ENCODE measurements around the gene IDH2. TPM values are rescaled to one million over a fixed set of nuclear protein-coding genes. Genes with fewer than 3 reads are reported as not detected.

The IDH2 gene
- total and polyA plus RNA-seq, 10 of the 15 experiments (the other 5 are each of a cell fraction or from before 2014, with no cell fraction given): 2.3 to 358 (median 242) TPM

DNA sequence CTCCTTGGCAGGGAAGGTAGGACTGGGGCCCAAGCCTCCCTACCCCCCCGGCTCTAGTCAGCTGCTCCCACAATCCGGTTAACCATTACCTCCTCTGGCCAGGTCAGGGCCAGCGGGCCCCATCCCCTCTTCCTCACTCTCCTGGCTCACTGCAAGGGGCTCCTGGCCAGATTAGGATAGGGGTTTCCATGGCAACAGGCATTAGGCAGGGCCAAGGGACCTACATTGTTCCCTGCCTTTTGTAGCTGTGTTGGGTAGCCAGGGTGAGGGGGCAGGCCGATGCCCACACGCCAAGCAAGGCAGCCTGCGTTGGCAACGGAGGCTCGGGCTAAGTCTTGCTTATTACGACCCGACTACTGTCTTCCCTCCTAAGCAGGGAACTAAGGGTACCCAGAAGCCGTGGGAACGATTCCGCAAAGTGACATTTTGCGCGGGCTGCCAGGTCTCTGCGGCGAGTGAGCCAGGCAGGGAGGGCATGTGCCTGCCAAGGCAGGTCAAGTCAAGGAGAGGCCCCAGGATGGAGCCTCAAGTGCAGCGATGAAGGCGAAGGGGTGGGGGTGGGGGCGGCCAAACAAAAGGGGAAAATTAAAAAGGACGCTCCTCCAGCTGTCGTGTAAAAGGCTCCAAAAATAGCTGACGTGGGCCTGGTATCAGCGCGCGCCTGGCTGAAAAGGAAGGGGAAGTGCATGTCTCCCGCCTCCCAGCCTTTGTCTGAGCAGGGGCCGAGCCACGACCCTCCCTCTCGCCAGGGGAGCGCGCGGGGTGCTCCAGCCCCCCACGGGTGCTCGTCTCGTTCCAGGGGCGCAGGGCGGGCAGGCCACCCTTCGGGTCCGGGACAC, 919 bp downstream of the IDH2 start:
- in situ Hi-C loops (cut with MboI): no loop called here
- POLR2A ChIA-PET: interaction anchor here (0.6 to 2.2 kb wide), 5 partner anchors 33 to 192 kb away, joined by 3 to 10 read pairs (median 3); partner anchors contain the start of genes CIB1 and GDPGP1
- no peaks in the 10 kb centered on the region for H3K36me3 ChIP-seq (ENCODE audit: control insufficient read depth in 2 of 2, insufficient read depth in 2 of 2, low read length in 1 of 2)
- H3K79me2 ChIP-seq (ENCODE audit: control insufficient read depth, insufficient read depth, low read length): peaks cover 50% of the 10 kb centered on the region
- peak overlapping the region; percentile 88 for H3K9ac ChIP-seq (ENCODE audit: control insufficient read depth, insufficient read depth, low read length)
- peak; percentile 4 for ATAC-seq
- RAD21 ChIA-PET (ENCODE audit: unreplicated experiment): interaction anchor here (1.0 to 2.2 kb wide), 5 partner anchors 30 to 203 kb away, joined by 3 to 10 read pairs (median 3); partner anchors contain the start of gene CIB1
- no TSS peak for BruUV-seq (replicated peaks)
- H3K4me1 ChIP-seq (ENCODE audit: control insufficient read depth, insufficient read depth, low read length): peaks cover 40% of the 10 kb centered on the region
- intact Hi-C loops (cut with micrococcal nuclease; ENCODE audit: unreplicated experiment): no loop called here
- H4K20me1 ChIP-seq (ENCODE audit: control insufficient read depth, insufficient read depth): no peaks in the 10 kb centered on the region
- 3% methylated on average over 37 of the region's 40 CpGs for WGBS (ENCODE audit: insufficient coverage, insufficient replicate concordance, low lambda C conversion rate, missing lambda C conversion rate)
- peak overlapping the region; percentile 91 for H3K27ac ChIP-seq (ENCODE audit: control insufficient read depth, insufficient read depth)
- SMC1A ChIA-PET (ENCODE audit: uncharacterized antibody, unreplicated experiment): interaction anchor here (0.5 to 2.7 kb wide), 6 partner anchors 42 to 207 kb away, joined by 3 to 7 read pairs (median 3); partner anchors contain the start of gene AP3S2
- DNase-seq (ENCODE audit: low read depth, low spot score): no peak
- no peaks in the 10 kb centered on the region for H3K27me3 ChIP-seq (replicated peaks in 1 of 2; ENCODE audit: control insufficient read depth in 2 of 2, insufficient read depth in 2 of 2, low read length in 1 of 2)
- no peaks in the 10 kb centered on the region for H3K9me3 ChIP-seq (replicated peaks; ENCODE audit: control insufficient read depth, insufficient read depth, low read length)
- H3K4me3 ChIP-seq: peak overlapping the region; percentile 79
- FAIRE-seq: no peak
- H3K4me2 ChIP-seq (ENCODE audit: control insufficient read depth, insufficient read depth): peak overlapping the region; percentile 94
- H2AFZ ChIP-seq (ENCODE audit: control insufficient read depth, low read depth, low read length): peak overlapping the region; percentile 71
- CTCF ChIA-PET: interaction anchor here (0.7 to 2.8 kb wide), 6 partner anchors 41 to 203 kb away, joined by 3 to 10 read pairs (median 4); no protein-coding TSS in a partner anchor
- TF ChIP-seq MEF2A (IDR thresholded peaks at IDR 0.05; ENCODE audit: insufficient read depth, low read depth, low read length) (peak; percentile 48; the same call in 1 of the 2 replicates), GATAD2B (conservative IDR thresholded peaks at IDR 0.05; ENCODE audit: low read depth) (no peak), STAT3 (IDR thresholded peaks at IDR 0.05; ENCODE audit: low read depth, low read length) (no peak), CBX3 (IDR thresholded peaks at IDR 0.05; ENCODE audit: borderline replicate concordance, low read depth) (no peak), CREB1 (IDR thresholded peaks at IDR 0.05; ENCODE audit: low read depth) (no peak), NFYB (IDR thresholded peaks at IDR 0.05; ENCODE audit: insufficient read depth, low read depth, low read length) (no peak), SPI1 (IDR thresholded peaks at IDR 0.05; ENCODE audit: borderline replicate concordance, insufficient read depth, low read depth, low read length) (peak; percentile 82), YY1 (IDR thresholded peaks at IDR 0.05; ENCODE audit: low read depth, low read length) (0 out of 2 replicates have a peak, but pooled peaks have one; percentile 13), EZH2 (IDR thresholded peaks at IDR 0.05; ENCODE audit: borderline replicate concordance, control insufficient read depth, low read depth, low read length) (no peak), ZNF207 (IDR thresholded peaks at IDR 0.05; ENCODE audit: borderline replicate concordance) (no peak), MXI1 (IDR thresholded peaks at IDR 0.05; ENCODE audit: low read depth, low read length) (peak; percentile 16; the same call in 1 of the 2 replicates), MTA2 (IDR thresholded peaks at IDR 0.05; ENCODE audit: low read depth) (peak; percentile 17; the same call in 1 of the 2 replicates), RB1 (IDR thresholded peaks at IDR 0.05; ENCODE audit: borderline replicate concordance) (no peak; the same call in 1 of the 2 replicates)
- TF ChIP-seq, protein P1, sequence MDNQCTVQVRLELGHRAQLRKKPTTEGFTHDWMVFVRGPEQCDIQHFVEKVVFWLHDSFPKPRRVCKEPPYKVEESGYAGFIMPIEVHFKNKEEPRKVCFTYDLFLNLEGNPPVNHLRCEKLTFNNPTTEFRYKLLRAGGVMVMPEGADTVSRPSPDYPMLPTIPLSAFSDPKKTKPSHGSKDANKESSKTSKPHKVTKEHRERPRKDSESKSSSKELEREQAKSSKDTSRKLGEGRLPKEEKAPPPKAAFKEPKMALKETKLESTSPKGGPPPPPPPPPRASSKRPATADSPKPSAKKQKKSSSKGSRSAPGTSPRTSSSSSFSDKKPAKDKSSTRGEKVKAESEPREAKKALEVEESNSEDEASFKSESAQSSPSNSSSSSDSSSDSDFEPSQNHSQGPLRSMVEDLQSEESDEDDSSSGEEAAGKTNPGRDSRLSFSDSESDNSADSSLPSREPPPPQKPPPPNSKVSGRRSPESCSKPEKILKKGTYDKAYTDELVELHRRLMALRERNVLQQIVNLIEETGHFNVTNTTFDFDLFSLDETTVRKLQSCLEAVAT (IDR thresholded peaks at IDR 0.05): peak; percentile 55; the same call in 1 of the 2 replicates
- TF ChIP-seq, protein P2, sequence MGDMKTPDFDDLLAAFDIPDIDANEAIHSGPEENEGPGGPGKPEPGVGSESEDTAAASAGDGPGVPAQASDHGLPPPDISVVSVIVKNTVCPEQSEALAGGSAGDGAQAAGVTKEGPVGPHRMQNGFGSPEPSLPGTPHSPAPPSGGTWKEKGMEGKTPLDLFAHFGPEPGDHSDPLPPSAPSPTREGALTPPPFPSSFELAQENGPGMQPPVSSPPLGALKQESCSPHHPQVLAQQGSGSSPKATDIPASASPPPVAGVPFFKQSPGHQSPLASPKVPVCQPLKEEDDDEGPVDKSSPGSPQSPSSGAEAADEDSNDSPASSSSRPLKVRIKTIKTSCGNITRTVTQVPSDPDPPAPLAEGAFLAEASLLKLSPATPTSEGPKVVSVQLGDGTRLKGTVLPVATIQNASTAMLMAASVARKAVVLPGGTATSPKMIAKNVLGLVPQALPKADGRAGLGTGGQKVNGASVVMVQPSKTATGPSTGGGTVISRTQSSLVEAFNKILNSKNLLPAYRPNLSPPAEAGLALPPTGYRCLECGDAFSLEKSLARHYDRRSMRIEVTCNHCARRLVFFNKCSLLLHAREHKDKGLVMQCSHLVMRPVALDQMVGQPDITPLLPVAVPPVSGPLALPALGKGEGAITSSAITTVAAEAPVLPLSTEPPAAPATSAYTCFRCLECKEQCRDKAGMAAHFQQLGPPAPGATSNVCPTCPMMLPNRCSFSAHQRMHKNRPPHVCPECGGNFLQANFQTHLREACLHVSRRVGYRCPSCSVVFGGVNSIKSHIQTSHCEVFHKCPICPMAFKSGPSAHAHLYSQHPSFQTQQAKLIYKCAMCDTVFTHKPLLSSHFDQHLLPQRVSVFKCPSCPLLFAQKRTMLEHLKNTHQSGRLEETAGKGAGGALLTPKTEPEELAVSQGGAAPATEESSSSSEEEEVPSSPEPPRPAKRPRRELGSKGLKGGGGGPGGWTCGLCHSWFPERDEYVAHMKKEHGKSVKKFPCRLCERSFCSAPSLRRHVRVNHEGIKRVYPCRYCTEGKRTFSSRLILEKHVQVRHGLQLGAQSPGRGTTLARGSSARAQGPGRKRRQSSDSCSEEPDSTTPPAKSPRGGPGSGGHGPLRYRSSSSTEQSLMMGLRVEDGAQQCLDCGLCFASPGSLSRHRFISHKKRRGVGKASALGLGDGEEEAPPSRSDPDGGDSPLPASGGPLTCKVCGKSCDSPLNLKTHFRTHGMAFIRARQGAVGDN (IDR thresholded peaks at IDR 0.05): peak; percentile 52; the same call in 1 of the 2 replicates

Data from GM12878 (cell line).